Aorta (tissue), 5 donors: Measurements from ENCODE around the gene HNRNPL. TPM values are rescaled to one million over a fixed set of nuclear protein-coding genes. Genes with fewer than 3 reads are reported as not detected.
A peak's percentile ranks its signal among the peaks of the same experiment; 100 is the strongest.
"Not testable (repeated sequence)": the region's sequence is repeated elsewhere in the genome, so short reads cannot be mapped to it uniquely, and the experiment has no call there.

Source experiments
- ATAC-seq: fragments of 200-7000 bp; cut with Tn5 transposase; one replicate; pipeline ENCODE4 v1.9.1; 2022; ENCODE audit warnings: moderate library complexity; ENCODE audit not compliant: low FRiP score
- DNase-seq, 2 donors: peaks; one replicate each; pipeline ENCODE4 v3.0.0-alpha.2; 2020
- H3K27ac ChIP-seq, 2 donors: one replicate each; pipeline ENCODE4 v1.5.1; 2013; ENCODE audit warnings: low read length in 2 of 2, mild to moderate bottlenecking in 2 of 2, moderate library complexity in 2 of 2, control low read depth in 1 of 2, inconsistent platforms in 1 of 2, low read depth in 1 of 2
- H3K27me3 ChIP-seq, 2 donors: one replicate each; pipeline ENCODE4 v1.6.1; 2013; ENCODE audit warnings: control low read depth in 1 of 2, low read length in 1 of 2, mild to moderate bottlenecking in 1 of 2, moderate library complexity in 1 of 2; ENCODE audit not compliant: insufficient read depth in 2 of 2, control insufficient read depth in 1 of 2
- H3K36me3 ChIP-seq, 2 donors: one replicate each; pipeline ENCODE4 v1.6.1; 2013; ENCODE audit warnings: control low read depth in 1 of 2, low read length in 1 of 2, mild to moderate bottlenecking in 1 of 2; ENCODE audit not compliant: insufficient read depth in 2 of 2, control insufficient read depth in 1 of 2
- H3K4me1 ChIP-seq, 2 donors: one replicate each; pipeline ENCODE4 v1.6.1; 2013; ENCODE audit warnings: low read length in 2 of 2, control low read depth in 1 of 2, mild to moderate bottlenecking in 1 of 2, moderate library complexity in 1 of 2; ENCODE audit not compliant: insufficient read depth in 2 of 2, control insufficient read depth in 1 of 2
- H3K4me3 ChIP-seq, 2 donors: one replicate each; pipeline ENCODE4 v1.5.1; 2013; ENCODE audit warnings: low read length in 2 of 2, control low read depth in 1 of 2, mild to moderate bottlenecking in 1 of 2
- H3K9me3 ChIP-seq: one replicate; pipeline ENCODE4 v1.6.1; 2013; ENCODE audit warnings: mild to moderate bottlenecking, low read length; ENCODE audit not compliant: control insufficient read depth
- WGBS, 2 donors: extraction: QIAGEN DNeasy Blood & Tissue Kit; methylation state at CpG; one replicate each; pipeline ENCODE4 v1.1.7; 2013; 5-methylcytosine and 5-hydroxymethylcytosine counted together
- intact Hi-C, 2 donors: fragments of 100-400 bp; cut with DNase I; formaldehyde crosslinking; loops; one replicate each; pipeline versions ENCODE4 v1.14.2 to v1.15.0; 2022
- polyA plus RNA-seq, 2 donors: library from polyadenylated mRNA; stranded (reverse); fragments of 200-250 nt; gene quantifications; one replicate each; pipeline ENCODE4 v1.2.3, GENCODE V29; 2013
- total RNA-seq, 2 donors: library from RNA; stranded (reverse); fragmentation: NEBNext Ultra II Directional; extraction: Animal tissue kit (Norgen Biotek cat#: 25700); gene quantifications; one replicate each; pipeline ENCODE4 v1.2.1, GENCODE V29; 2021
- donor health status: healthy with polysubstance abuse.
- donor health status: Bipolar disorder and iron deficiency.
- donor health status: DM: no; HTN: no; CAD: no.
- donor health status: DM: no; HTN: no; CAD: no.
- donor health status: DM: yes; HTN: yes; CAD: no.

Gene HNRNPL
- total and polyA plus RNA-seq, 4 donors: 83.3 to 220 (median 185) TPM

GRCh38 chr19:38877781-38878574, 28.2 kb upstream of the HNRNPL start, which contains the start of gene RINL:
Gene RINL, minus strand, starts transcription at chr19:38878275. Its CDS starts 1,533 bp downstream, at chr19:38876742.
- Histone ChIP-seq H3K27me3 (no peaks in the 10 kb centered on the region), H3K36me3 (no peaks in the 10 kb centered on the region), H3K4me1 (no peaks in the 10 kb centered on the region), H3K4me3 (no peak within 1 kb of the TSS), H3K9me3 (no peaks in the 10 kb centered on the region), H3K27ac (no peak within 1 kb of the TSS)
- no peak for DNase-seq
- ATAC-seq: peak; percentile 37
- WGBS, 2 donors: 62 to 64% methylated on average over 11 of the region's 11 CpGs
- intact Hi-C loops: loop anchor here (10.0 kb wide), 3 partner anchors 113 to 363 kb away; no protein-coding TSS in a partner anchor

GRCh38 chr19:38875656-38876395, 26.0 kb upstream of the HNRNPL start:
- no peak overlapping the region for H3K4me3 ChIP-seq
- no peaks in the 10 kb centered on the region for H3K9me3 ChIP-seq
- H3K27ac ChIP-seq: no peak overlapping the region
- 80 to 83% methylated on average over 6 of the region's 6 CpGs for WGBS, 2 donors
- no peak for DNase-seq
- no peaks in the 10 kb centered on the region for H3K36me3 ChIP-seq
- intact Hi-C loops: loop anchor here (10.0 kb wide), 3 partner anchors 111 to 361 kb away; no protein-coding TSS in a partner anchor
- H3K4me1 ChIP-seq: no peaks in the 10 kb centered on the region
- ATAC-seq: no peak
- H3K27me3 ChIP-seq: no peaks in the 10 kb centered on the region

- intact Hi-C loops: loop anchor here (10.0 kb wide), 3 partner anchors 109 to 359 kb away; no protein-coding TSS in a partner anchor
- H3K36me3 ChIP-seq, H3K4me1 ChIP-seq, H3K27me3 ChIP-seq, H3K27ac ChIP-seq, ATAC-seq, H3K9me3 ChIP-seq, DNase-seq, H3K4me3 ChIP-seq: not testable (repeated sequence)
- WGBS, 2 donors: 84 to 89% methylated on average over 10 of the region's 10 CpGs
Observed at GRCh38 chr19:38873400-38873799, 23.6 kb upstream of the HNRNPL start.

GRCh38 chr19:38870612-38871011, 20.8 kb upstream of the HNRNPL start:
- Histone ChIP-seq H3K36me3 (no peaks in the 10 kb centered on the region), H3K4me1 (no peaks in the 10 kb centered on the region), H3K9me3 (no peaks in the 10 kb centered on the region), H3K4me3 (no peak overlapping the region), H3K27me3 (no peaks in the 10 kb centered on the region), H3K27ac (no peak overlapping the region)
- WGBS, 2 donors: 96 to 97% methylated on average over 19 of the region's 19 CpGs
- DNase-seq: no peak
- intact Hi-C loops: loop anchor here (10.0 kb wide), 3 partner anchors 106 to 356 kb away; no protein-coding TSS in a partner anchor
- ATAC-seq: no peak

- H3K36me3 ChIP-seq: no peaks in the 10 kb centered on the region
- no peaks in the 10 kb centered on the region for H3K4me1 ChIP-seq
- ATAC-seq (peak; percentile 91), DNase-seq (peak; percentile 90 to 94)
- no peaks in the 10 kb centered on the region for H3K9me3 ChIP-seq
- H3K4me3 ChIP-seq: peak overlapping the region in 1 of 2 donors; percentile 12
- H3K27ac ChIP-seq: no peak overlapping the region
- WGBS, 2 donors: 18 to 19% methylated on average over 56 to 62 of the region's 62 CpGs
- intact Hi-C loops: loop anchor here (10.0 kb wide), 3 partner anchors 105 to 355 kb away; no protein-coding TSS in a partner anchor
- no peaks in the 10 kb centered on the region for H3K27me3 ChIP-seq
Observed at GRCh38 chr19:38869836-38870607, 20.2 kb upstream of the HNRNPL start.

- peak overlapping the region in 1 of 2 donors; percentile 12 for H3K4me3 ChIP-seq
- H3K27me3 ChIP-seq: no peaks in the 10 kb centered on the region
- ATAC-seq (peak; percentile 54), DNase-seq (no peak)
- no peak overlapping the region for H3K27ac ChIP-seq
- 4 to 6% methylated on average over 34 of the region's 34 CpGs for WGBS, 2 donors
- no peaks in the 10 kb centered on the region for H3K4me1 ChIP-seq
- H3K36me3 ChIP-seq: no peaks in the 10 kb centered on the region
- intact Hi-C loops: no loop called here
- H3K9me3 ChIP-seq: no peaks in the 10 kb centered on the region
Observed at GRCh38 chr19:38869160-38869835, 19.5 kb upstream of the HNRNPL start.

- H3K4me1 ChIP-seq: no peaks in the 10 kb centered on the region
- ATAC-seq: no peak
- no peak overlapping the region for H3K27ac ChIP-seq
- H3K36me3 ChIP-seq: no peaks in the 10 kb centered on the region
- WGBS, 2 donors: 89 to 91% methylated on average over 6 of the region's 6 CpGs
- no peak for DNase-seq
- intact Hi-C loops: no loop called here
- H3K27me3 ChIP-seq: no peaks in the 10 kb centered on the region
- H3K4me3 ChIP-seq: no peak overlapping the region
- no peaks in the 10 kb centered on the region for H3K9me3 ChIP-seq
Observed at GRCh38 chr19:38868551-38868950, 18.8 kb upstream of the HNRNPL start.
